Measurements from ENCODE around the gene RAD51B.

GRCh38 chr14:68291820-68292219, 472.2 kb downstream of the RAD51B start:
- TF ChIP-seq CTCF (conservative IDR thresholded peaks at IDR 0.05; ENCODE audit: low read depth, low read length) (no peak), EZH2 (IDR thresholded peaks at IDR 0.05; ENCODE audit: borderline replicate concordance, low read depth, low read length, poor library complexity, severe bottlenecking) (no peak)

Data from A673 (cell line).